HS-27A (cell line): Measurements from ENCODE around the gene KDELR3.
"Not testable (repeated sequence)": the region's sequence is repeated elsewhere in the genome, so short reads cannot be mapped to it uniquely, and the experiment has no call there.

Source experiments
- DNase-seq: peaks from one replicate; pipeline ENCODE4 v3.0.0-alpha.2; 2012; ENCODE audit warnings: low read depth, missing footprints

KDELR3 gene

DNA sequence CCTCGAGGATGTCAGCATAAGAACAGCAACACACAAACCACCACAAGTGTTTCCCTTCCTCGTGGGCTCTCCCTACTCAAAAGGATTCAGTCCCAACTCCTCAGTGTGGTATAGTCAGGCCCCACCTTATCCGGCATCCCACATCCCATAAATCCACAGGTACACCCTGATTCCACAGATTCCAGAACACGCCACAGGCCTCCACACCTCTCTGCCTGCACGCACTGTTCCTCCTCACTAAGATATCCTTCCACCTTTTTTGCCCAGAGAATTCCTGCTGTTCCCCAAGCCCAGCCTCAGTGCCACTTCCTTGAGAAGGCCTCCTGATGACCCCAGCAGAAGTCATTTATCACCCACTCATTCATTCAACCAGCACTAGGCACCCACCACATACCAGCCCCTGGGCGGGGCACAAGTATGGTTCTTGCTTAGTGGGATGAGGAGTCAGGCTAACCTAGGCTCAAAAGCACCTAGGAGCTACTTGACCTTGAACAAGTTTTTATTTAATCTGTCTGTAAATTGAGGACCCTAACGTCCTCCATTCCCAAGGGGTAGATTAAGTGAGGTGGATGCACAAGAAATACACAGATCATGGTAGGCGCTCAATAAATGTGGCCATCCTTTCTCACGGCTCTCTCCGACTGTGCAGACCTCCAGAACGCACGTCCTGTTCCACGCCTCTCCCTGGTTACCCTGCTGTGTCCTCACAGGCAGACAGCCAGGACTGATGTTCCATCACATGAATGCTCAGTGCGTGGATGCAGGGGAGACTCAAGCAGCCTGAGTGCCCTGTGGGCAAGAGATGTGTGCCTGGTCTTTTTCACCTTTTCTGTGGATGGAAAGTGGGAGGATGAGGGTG lies 10.8 kb upstream of the KDELR3 start:
- DNase-seq = no peak

DNA sequence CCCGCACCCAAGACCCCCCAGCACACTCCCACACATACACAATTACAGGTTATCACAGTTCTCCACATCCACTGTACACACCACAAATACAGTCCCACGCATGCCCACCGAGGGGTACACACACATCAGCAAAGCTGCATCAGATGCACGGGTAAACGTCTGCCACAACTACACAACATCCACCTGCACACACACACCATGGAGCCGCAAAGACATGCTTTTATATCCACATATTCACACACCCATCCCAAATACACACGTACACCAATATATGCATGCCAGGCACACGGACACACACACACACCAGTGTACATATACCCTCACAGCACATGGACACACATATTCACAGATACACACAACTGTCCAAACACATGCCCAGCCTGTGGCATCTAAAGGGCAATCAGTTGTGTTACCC lies 7.5 kb upstream of the KDELR3 start:
- DNase-seq = no peak

DNA sequence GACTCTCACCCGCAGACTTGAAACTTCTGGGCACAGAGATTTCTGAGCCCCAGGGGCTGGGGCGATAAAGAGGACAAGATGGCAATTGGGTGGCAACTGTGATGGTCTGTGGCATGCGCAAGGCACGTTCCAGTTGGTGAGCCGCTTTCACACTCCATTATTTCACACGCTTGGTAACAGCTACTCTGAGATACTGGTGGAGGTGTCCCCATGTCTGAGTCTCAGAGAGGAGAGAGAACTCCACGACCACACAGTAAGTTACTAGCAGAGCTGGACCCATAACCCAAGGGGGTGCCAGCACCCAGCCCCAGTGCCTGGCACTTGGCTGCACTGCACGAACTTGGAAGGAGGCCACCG lies 6.9 kb upstream of the KDELR3 start:
- DNase-seq = no peak

DNA sequence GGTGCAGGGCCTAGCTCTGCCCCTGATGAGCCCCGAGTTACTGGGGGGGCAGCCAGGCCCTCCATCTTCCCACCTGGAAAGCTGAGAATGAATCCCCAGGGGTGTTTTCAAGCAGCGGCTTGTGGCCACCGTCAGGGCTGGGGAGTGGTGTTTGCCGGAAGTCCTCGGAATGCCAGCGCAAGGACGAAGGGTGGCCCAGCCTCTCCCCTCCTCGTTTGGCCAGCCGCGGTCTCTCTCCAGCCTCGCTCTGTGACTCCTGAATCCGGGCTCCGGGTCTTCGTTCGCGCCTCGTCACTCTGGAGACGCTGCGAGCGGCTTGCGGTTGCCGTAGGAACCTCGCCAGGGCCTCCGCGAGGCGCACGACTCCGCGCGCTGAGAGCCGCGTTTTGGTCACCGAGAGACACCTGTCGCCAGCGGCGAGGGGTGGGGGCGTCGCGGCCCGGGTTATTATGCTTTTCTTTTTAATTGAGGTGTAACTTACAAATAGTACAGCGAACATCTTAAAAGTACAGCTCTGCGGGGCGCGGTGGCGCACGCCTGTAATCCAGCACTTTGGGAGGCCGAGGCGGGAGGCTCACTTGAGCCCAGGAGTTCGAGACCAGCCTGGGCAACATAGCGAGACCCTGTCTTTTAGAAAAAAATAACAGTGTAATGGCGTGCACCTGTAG lies 6.3 kb upstream of the KDELR3 start:
- no peak for DNase-seq

DNA sequence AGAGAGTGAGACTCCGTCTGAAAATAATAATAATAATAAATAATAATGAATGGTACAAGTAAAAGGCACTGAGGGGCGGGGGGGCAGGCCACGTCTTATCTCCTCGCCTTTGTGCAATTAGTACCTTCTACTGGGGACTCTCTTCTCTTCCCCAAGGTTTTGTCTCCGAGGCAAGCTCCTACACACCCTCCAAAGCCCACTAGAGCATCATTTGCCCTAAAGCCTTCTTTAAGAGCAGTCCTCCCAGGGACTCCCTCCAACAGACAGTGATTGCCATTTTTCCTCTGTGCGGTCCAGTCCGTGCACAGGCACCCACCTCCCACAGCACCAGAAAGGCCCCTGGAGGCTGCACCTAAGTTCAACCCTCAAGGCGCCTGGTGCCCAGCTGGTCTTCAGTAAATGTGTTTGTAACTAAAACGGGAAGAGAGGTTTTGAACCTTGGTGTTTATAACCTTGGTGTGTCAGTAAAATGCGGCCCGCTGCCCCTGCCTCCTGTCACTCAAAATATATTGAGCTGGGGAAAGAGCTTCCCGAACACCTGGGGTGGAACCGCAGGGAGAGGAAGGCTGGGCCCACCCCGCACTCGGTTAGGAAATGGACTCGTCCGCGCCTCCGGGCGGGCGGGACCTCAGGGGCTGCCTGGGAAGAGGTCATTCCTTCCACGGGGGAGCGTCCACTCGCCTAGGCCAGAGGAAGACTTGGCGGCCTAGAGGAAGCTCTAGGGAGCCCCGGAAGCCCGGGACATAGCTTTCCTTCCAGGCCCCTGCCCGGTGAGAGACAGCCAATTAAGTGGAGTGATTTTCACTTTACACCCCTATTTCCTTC lies 4.7 kb upstream of the KDELR3 start:
- no peak for DNase-seq

DNA sequence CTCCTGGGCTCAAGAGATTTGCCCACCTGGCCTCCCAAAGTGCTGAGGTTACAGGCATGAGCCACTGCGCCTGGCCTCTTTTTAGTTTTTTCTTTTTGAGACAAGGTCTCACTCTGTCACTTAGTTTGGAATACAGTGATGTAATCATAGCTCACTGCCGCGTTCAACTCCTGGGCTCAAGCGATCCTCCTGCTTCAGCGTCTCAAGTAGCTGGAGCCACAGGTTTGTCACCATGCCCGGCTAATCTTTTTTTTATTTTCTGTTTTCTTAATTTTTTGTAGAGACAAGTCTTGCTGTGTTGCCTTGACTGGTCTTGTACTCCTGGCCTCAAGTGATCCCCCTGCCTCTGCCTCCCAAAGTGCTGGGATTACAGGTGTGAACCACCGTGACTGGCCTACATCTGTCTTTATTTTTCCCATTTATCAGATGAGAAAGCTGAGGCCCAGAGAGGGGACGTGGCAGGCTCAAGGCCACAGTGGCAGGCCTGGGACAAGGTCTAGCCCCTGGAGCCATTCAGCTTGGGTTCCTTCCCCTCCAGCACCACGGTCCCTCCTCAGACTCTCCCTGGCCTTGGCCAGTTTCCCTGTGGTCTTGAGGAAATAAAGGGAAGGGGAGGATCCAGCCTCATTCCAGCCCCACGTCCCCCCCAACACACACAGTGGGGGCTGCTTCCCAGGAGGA lies 2.8 kb upstream of the KDELR3 start:
- no peak for DNase-seq

DNA sequence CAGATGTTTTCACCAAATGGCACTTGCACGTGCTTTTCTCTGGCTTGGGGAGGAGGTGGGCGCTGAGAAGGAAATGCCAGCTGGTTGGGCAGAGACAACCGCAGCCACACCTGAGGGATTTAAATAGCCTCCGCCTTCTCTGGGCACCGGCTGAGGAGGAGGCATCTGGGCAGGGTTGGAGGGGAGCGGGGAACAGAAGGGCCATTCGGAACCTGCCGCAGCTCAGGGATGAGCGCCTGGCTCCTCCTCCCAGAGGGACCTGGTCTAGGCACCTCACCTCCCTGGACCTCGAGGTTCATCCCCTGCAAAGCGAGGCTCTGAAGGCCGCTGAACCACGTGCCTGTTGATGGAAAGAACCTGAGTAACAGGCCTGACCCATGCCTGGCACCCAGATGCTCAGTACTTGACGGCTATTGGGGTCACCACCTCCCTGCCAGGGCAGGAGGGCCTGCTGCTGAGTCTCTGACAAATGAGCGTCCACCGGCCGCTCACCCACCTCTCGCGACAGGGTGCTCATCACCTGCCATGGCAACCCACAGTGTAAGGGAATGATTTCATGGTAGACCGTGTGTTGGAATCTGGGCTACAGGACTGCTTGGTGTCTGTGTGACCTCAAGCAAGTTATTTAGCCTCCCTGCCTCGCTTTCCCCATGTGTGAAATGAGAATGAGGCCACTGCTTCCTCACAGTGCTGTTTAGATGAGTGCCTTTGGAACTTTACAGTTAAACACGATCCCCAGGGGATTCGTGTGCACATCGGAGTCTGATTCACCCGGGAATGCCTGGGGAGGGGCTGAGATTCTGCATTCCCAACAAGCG lies 2.0 kb upstream of the KDELR3 start:
- DNase-seq = no peak

DNA sequence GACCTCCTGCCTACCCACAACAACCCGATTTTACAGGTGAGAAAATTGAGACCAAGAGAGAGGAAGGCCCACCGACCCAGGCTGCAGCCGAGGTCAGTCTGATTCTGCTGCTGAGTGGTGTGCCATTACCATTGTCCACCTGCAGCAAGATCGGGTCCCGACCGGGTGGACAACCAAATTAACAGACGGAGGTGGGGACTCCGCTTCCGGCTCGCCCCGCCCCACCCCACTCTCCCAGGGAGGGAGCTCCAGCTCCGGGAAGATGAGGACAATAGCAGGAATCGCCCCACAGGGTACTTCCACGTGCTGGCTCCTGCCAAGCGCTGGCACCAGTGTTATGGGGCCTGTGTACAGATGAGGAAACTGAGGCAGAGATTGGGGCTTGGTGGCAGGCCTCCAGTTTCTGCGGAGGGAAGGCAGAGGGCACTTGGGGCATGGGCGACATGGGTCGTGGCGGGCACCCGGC lies 425 bp upstream of the KDELR3 start:
- no peak for DNase-seq

DNA sequence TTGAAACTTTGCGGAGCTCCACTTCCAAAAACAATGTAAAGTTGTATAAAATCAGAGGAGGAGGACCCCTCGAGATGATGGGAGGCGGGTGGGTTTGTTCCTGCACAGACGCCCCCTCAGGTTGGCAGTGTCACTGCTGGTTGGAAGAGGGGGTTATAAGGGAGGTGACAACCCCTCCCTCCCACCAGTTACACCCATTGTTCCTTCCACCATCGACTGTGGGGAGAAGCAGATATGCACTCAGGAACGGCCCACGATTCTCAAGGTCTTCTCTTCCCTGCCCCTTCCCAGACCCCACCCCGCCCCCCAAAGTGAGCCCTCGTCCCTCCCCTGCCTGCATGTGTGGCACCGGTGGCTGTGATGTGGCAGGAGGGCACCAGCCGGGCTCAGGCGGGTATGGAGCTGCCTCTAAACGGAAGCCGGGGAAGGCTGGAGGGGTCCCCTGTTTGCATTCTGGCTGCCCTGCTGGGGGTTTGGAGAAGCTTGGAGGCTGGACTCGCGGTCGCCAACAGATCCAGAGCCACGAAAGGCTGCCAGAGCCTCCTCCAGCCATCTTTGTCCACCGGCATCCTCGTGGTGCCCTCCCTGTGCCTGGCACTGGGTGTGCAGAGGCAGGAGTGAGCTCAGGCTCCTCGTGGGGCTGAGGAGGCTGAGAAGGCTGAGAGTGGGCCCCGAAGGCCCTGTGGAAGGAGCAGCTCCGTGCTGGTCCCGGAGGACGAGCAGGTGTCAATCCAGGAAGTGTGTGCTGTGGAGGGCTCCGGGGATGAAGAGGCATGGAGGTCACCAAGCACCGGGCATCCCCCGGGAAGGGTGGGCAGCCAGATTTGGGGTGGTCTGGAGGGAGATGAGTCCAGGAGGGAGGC lies 778 bp downstream of the KDELR3 start:
- DNase-seq = no peak

DNA sequence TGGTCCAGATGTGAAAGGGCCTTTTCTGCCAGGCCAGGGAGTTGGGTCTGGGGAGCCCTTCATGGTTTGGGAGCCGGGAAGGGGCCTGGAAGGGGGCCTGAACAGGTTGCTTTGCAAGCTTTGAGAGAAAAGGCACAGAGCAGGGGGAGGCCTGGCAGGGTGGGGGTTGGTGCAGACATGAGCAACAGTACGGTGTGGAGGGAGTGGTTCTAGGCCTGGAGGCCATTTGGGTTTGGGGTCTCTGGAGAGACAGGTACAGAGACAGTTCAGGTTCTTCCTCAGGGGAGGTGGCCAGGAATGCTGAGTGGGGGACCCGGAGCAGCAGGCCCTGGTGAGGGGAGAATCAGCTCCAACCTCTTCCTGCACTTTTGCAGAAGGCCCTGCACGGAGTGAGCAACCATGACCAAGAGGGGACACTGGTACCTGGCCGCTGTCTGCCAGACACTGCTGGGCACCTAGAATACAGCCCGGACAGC lies 1.4 kb downstream of the KDELR3 start:
- DNase-seq = no peak

DNA sequence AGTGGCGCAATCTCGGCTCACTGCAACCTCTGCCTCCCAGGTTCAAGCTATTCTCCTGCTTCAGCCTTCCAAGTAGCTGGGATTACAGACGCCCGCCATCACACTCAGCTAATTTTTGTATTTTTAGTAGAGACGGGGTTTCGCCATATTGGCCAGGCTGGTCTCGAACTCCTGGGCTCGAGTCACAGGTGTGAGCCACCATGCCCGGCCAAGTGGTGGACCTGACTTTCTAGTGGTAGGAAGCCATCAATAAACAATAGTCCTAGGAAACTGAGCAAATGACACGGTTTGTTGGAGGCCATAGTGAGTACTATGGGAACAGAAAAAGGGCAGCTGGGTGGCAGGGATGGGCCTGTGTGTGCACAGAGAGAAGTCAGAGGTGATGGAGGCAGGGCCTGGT lies 2.3 kb downstream of the KDELR3 start:
- DNase-seq = not testable (repeated sequence)

DNA sequence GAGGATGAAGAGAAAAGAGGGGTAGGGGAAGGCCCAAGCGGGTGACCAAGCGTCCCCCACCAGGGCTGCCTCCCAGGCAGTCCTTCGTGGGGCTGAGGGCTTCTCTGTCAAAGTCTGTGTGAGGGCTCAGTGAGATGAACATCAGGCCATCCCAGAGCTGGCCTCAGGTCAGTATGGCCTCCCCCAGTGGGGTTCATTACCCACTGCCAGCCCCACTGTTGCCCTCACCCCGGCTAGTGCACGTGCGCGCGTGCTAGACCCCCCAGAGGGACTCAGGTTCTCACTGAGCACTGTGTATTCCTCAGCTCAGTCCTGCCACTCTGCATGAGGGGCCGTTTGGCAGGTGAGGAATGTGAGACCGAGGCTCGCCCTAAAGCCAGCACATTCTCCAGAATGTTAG lies 3.3 kb downstream of the KDELR3 start:
- DNase-seq = no peak

DNA sequence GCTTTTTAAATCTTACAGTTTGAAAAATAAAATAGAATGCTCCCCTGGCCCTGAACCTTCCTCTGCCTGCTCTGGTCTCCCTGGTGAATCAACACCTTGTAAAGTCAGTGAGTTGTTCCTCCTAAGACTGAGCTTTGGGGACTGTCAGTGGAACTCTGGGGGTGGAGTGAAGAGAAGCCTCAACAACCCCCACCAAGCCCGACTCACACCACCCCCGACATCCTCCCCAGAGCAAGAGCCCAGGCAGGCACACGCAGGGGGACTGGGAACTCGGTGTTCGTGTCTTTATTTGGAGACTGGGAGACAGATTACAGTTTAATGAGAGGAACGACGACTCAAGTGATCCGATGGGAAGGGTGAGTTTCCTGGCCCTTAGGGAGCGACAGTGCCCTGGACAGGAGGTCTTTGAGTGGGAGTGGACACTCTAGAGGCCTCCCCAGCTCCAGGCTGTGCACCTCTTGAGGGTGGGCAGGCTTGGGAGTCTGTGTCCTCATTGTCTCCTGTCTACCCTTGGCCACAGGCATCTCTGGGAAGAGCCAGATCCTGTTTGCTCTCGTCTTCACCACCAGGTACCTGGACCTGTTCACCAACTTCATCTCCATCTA lies 6.2 kb downstream of the KDELR3 start:
- DNase-seq = no peak

DNA sequence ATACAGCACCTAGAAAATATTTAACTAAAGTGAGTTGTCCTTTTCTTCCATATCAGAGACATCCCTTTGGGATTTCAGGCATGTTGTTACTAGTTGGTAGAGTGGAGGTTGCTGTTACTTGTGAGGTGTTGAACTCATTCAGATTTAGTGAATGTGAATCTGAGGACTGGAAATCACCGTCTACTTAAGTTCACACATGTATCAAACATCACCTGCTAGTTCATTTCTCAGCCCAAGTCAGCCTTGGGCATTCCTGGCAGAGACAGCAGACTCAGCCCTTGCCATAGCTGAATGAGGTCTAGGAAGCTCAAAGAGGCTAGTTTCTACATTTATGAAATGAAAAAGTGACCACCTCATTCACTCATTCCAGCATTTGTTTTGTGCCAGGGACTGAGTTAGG lies 9.7 kb downstream of the KDELR3 start:
- no peak for DNase-seq

DNA sequence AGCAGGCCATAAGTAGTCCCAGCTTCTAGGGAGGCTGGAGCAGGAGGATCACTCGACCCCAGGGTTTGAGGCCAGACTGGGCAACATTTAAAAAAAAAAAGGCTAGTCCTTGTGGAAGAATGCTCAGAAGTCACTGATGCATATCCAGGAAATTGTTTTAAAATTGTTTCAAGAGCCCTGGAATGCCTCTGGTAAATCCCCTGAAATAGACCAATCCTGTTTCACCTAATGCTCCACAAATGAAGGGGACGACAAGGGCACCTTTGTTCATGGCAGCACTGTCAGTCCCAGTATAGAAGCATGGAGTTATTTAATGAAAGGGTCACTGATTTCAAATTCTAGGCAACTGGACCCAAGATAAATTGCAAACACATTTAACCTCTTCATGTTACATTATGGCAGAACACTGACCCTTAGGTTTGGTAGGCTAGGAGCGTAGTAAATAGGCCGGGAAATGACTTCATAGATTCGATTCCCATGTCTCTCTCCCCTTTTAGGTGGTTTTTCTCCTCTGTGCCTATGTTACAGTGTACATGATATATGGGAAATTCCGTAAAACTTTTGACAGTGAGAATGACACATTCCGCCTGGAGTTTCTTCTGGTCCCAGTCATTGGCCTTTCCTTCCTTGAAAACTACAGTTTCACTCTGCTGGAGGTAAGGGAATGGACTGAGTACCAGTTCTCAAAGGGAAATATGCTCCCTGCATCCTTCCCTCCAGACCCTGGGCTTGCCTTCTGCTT lies 11.4 kb downstream of the KDELR3 start:
- no peak for DNase-seq

DNA sequence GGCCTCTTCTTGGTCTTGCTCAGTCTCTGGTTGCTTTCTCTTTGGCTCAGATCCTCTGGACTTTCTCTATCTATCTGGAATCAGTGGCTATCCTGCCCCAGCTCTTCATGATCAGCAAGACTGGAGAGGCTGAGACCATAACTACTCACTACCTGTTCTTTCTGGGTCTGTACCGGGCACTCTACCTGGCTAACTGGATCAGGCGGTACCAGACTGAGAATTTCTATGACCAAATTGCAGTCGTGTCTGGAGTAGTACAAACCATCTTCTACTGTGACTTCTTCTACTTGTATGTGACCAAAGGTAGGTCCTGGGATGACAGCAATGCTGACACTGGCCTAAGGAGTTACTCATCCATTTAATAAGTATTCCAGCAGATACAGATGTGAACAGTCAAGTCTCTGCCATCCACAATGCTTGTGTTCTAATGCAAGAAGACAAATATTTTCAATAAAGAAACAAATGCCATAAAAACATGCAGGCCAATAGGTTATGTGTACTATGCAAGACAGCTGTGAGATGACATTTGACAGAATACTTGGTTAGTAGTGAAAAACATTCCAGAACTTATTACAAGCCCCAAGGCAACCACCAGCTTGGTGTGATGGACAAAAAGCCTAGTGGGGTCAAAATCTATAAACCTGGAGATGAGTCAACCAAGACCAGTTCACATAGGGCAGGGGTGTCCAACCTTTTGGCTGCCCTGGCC lies 13.4 kb downstream of the KDELR3 start:
- DNase-seq = no peak

DNA sequence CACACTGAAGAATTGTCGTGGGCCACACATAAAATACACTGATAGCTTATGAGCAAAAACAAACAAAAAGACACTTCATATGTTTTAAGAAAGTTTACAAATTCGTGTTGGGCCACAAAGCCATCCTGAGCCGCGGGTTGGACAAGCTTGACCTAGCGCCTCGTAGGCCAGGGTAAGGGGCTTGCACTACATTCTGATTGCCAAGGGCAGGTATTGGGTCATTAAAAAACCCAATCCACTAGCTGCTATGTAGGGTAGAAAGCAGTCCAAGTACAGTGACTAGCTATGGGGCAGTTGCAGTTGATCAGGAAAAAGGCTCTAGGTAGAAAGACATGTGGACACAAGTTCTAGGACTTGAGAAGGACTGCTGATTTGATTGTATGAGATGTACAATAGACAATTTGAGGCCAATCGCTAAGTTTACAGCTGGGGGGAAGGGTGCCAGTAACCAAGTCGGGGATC lies 14.0 kb downstream of the KDELR3 start:
- DNase-seq = no peak

DNA sequence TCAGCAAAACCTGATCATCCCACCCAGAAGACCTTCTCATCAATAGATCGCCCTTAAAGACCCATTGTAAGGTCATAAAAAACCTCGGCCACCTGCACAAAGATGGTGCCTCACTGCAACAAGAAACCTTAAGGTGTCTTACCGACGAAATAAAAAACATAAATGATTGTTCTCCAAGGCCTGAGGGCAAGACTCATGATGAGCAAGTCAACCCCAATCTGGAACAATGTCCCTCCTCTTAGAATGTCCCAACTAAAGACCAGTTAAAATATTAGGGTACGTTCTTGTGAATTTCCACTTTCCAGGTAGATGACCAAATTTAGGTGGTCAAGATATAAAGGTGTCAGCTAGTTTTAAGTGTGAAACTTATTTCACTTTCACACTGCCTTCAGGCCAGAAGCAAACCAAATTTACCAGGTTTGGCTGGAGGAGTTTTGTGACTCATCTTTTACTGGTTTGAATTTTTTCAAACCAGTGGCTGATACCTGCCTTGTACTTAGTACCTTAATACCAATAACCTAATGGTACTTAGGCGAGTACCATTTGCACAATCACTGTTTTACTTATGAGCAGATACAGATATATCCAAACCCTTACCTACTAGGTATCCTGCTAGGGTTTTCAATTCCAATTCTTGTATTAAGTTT lies 14.9 kb downstream of the KDELR3 start:
- no peak for DNase-seq
